GM23248 (cell line): ENCODE results near the gene L1TD1. TPM values are rescaled to one million over a fixed set of nuclear protein-coding genes. Genes with fewer than 3 reads are reported as not detected.
"Not testable (repeated sequence)": the region's sequence is repeated elsewhere in the genome, so short reads cannot be mapped to it uniquely, and the experiment has no call there.

ENCODE experiments used
- DNase-seq: peaks from one replicate; pipeline ENCODE4 v3.0.0-alpha.2; 2015
- H2AFZ ChIP-seq: fragments of 200-600 bp; sonication (generic); 2 replicates; pipeline ENCODE4 v1.6.1; 2016; ENCODE audit warnings: antibody characterized with exemption
- H3F3A ChIP-seq: fragments of 200-600 bp; sonication (generic); 2 replicates; pipeline ENCODE4 v1.6.1; 2016; ENCODE audit warnings: mild to moderate bottlenecking, antibody characterized with exemption, mixed run types; ENCODE audit not compliant: insufficient read depth
- H3K27ac ChIP-seq: fragments of 200-600 bp; sonication (generic); 2 replicates; pipeline ENCODE4 v1.5.1; 2016; ENCODE audit warnings: mild to moderate bottlenecking
- H3K27me3 ChIP-seq: fragments of 200-600 bp; sonication (generic); replicated peaks from 2 replicates; pipeline ENCODE4 v1.6.1; 2016; ENCODE audit warnings: mild to moderate bottlenecking; ENCODE audit not compliant: insufficient read depth
- H3K36me3 ChIP-seq: fragments of 200-600 bp; sonication (generic); 2 replicates; pipeline ENCODE4 v1.6.1; 2016; ENCODE audit warnings: low read depth, mild to moderate bottlenecking
- H3K4me1 ChIP-seq: fragments of 200-600 bp; sonication (generic); 2 replicates; pipeline ENCODE4 v1.6.1; 2016; ENCODE audit warnings: mild to moderate bottlenecking; ENCODE audit not compliant: insufficient read depth
- H3K4me2 ChIP-seq: fragments of 200-600 bp; sonication (generic); one replicate; pipeline ENCODE4 v1.6.1; 2016; ENCODE audit warnings: mild to moderate bottlenecking; ENCODE audit not compliant: unreplicated experiment
- H3K4me3 ChIP-seq: fragments of 200-600 bp; sonication (generic); 2 replicates; pipeline ENCODE4 v1.5.1; 2016; ENCODE audit warnings: mild to moderate bottlenecking
- H3K79me2 ChIP-seq: fragments of 200-600 bp; sonication (generic); 2 replicates; pipeline ENCODE4 v1.6.1; 2016; ENCODE audit warnings: mild to moderate bottlenecking; ENCODE audit not compliant: insufficient read depth
- H3K9ac ChIP-seq: fragments of 200-600 bp; sonication (generic); 2 replicates; pipeline ENCODE4 v1.6.1; 2016; ENCODE audit warnings: mild to moderate bottlenecking
- H3K9me2 ChIP-seq: fragments of 200-600 bp; sonication (generic); 2 replicates; pipeline ENCODE4 v1.6.1; 2016; ENCODE audit warnings: mixed run types, mild to moderate bottlenecking, moderate library complexity; ENCODE audit not compliant: insufficient read depth
- H3K9me3 ChIP-seq: fragments of 200-600 bp; sonication (generic); one replicate; pipeline ENCODE4 v1.6.1; 2017; ENCODE audit warnings: low read depth
- H4K20me1 ChIP-seq: fragments of 200-600 bp; sonication (generic); 2 replicates; pipeline ENCODE4 v1.6.0; 2016; ENCODE audit not compliant: insufficient read depth
- EZH2 ChIP-seq: fragments of 200-600 bp; sonication (generic); IDR thresholded peaks from 2 replicates; pipeline ENCODE4 v1.6.1; 2018; ENCODE audit warnings: antibody characterized with exemption, mild to moderate bottlenecking; ENCODE audit not compliant: insufficient read depth, poor library complexity, severe bottlenecking
- EZH2phosphoT487 ChIP-seq: fragments of 200-600 bp; sonication (generic); IDR thresholded peaks from 2 replicates; pipeline ENCODE4 v1.6.1; 2018; ENCODE audit warnings: antibody characterized with exemption, moderate library complexity, mild to moderate bottlenecking, low read depth; ENCODE audit not compliant: insufficient read depth
- WGBS, 2 experiments: methylation state at CpG; one replicate each; pipeline ENCODE4 v1.1.6; 2015 to 2017; ENCODE audit warnings: low lambda C conversion rate in 2 of 2, low coverage in 1 of 2; ENCODE audit errors: missing lambda C conversion rate in 2 of 2; 5-methylcytosine and 5-hydroxymethylcytosine counted together
- in situ Hi-C: fragments of 300-500 bp; cut with MboI; formaldehyde crosslinking; loops from 2 replicates; pipeline ENCODE4 v1.15.0; 2020
- polyA plus RNA-seq: library from polyadenylated mRNA; unstranded; fragments of >200 nt; fragmentation: Nextera tagmentation; extraction: Ambion mirVana; gene quantifications from 2 replicates; pipeline ENCODE4 v1.2.1, GENCODE V29; 2016
- total RNA-seq: library from RNA; depleted of rRNA; stranded (reverse); fragments of >200 nt; shearing (Covaris generic); gene quantifications from 2 replicates; pipeline ENCODE4 v1.2.3, GENCODE V29; 2014

The L1TD1 gene
- total and polyA plus RNA-seq, 2 experiments from 2014 or later = 0.11 to 0.14 TPM

GRCh38 chr1:62237950-62238374, 43.3 kb downstream of the L1TD1 start:
- Histone ChIP-seq H3K36me3 (no peaks in the 10 kb centered on the region), H3K4me1 (peaks cover 33% of the 10 kb centered on the region), H3F3A (0 out of 2 replicates have a peak, but pooled peaks cover 4% of the 10 kb centered on the region), H3K4me3 (no peak overlapping the region), H3K4me2 (peak overlapping the region; percentile 39), H3K27me3 (no peaks in the 10 kb centered on the region), H2AFZ (no peak overlapping the region), H3K79me2 (no peaks in the 10 kb centered on the region), H3K9ac (no peak overlapping the region), H3K9me2 (no peaks in the 10 kb centered on the region), H3K27ac (no peak overlapping the region), H4K20me1 (no peaks in the 10 kb centered on the region), H3K9me3 (no peaks in the 10 kb centered on the region)
- TF ChIP-seq EZH2phosphoT487 (no peak), EZH2 (no peak)
- 67 to 82% methylated on average over 8 of the region's 8 CpGs for WGBS, 2 experiments
- DNase-seq = no peak
- in situ Hi-C loops = no loop called here

- in situ Hi-C loops = no loop called here
- no peak overlapping the region for H3K4me3 ChIP-seq
- no peak overlapping the region for H3K9ac ChIP-seq
- H3F3A ChIP-seq = 0 out of 2 replicates have a peak, but pooled peaks cover 4% of the 10 kb centered on the region
- H3K79me2 ChIP-seq = no peaks in the 10 kb centered on the region
- no peak for DNase-seq
- H3K4me2 ChIP-seq = no peak overlapping the region
- no peaks in the 10 kb centered on the region for H3K9me2 ChIP-seq
- peaks cover 33% of the 10 kb centered on the region for H3K4me1 ChIP-seq
- TF ChIP-seq EZH2phosphoT487 (no peak), EZH2 (no peak)
- no peaks in the 10 kb centered on the region for H3K36me3 ChIP-seq
- no peak overlapping the region for H2AFZ ChIP-seq
- no peaks in the 10 kb centered on the region for H3K9me3 ChIP-seq
- 78 to 79% methylated on average over 9 of the region's 9 CpGs for WGBS, 2 experiments
- H4K20me1 ChIP-seq = no peaks in the 10 kb centered on the region
- no peak overlapping the region for H3K27ac ChIP-seq
- H3K27me3 ChIP-seq = no peaks in the 10 kb centered on the region
Observed at GRCh38 chr1:62238507-62238906, 43.9 kb downstream of the L1TD1 start.

GRCh38 chr1:62239652-62240403, 45.2 kb downstream of the L1TD1 start:
- H3K27ac ChIP-seq, in situ Hi-C loops, H3K27me3 ChIP-seq, H3K9me2 ChIP-seq, H3K4me2 ChIP-seq, H3F3A ChIP-seq, H3K4me3 ChIP-seq, H3K9me3 ChIP-seq, H2AFZ ChIP-seq, DNase-seq, H3K79me2 ChIP-seq, H4K20me1 ChIP-seq, H3K9ac ChIP-seq, H3K36me3 ChIP-seq: not testable (repeated sequence)
- peaks cover 30% of the 10 kb centered on the region for H3K4me1 ChIP-seq
- 31 to 37% methylated on average over 3 of the region's 3 CpGs for WGBS, 2 experiments

GRCh38 chr1:62240651-62241370, 46.2 kb downstream of the L1TD1 start:
- TF ChIP-seq EZH2phosphoT487 = no peak
- TF ChIP-seq EZH2 = no peak
- no peaks in the 10 kb centered on the region for H3K9me3 ChIP-seq
- no peaks in the 10 kb centered on the region for H3K36me3 ChIP-seq
- peaks cover 29% of the 10 kb centered on the region for H3K4me1 ChIP-seq
- no peaks in the 10 kb centered on the region for H4K20me1 ChIP-seq
- WGBS, 2 experiments = 72 to 78% methylated on average over 9 of the region's 9 CpGs
- no peaks in the 10 kb centered on the region for H3K27me3 ChIP-seq
- no peak overlapping the region for H3K4me3 ChIP-seq
- DNase-seq = no peak
- peaks cover 9% of the 10 kb centered on the region; the same call in 1 of the 2 replicates for H3F3A ChIP-seq
- no peak overlapping the region for H3K9ac ChIP-seq
- no peak overlapping the region for H3K27ac ChIP-seq
- no peaks in the 10 kb centered on the region for H3K9me2 ChIP-seq
- H3K79me2 ChIP-seq = no peaks in the 10 kb centered on the region
- in situ Hi-C loops = no loop called here
- no peak overlapping the region for H3K4me2 ChIP-seq
- H2AFZ ChIP-seq = no peak overlapping the region
